SK-N-SH (cell line): Measurements from ENCODE around the gene SP140. TPM values are rescaled to one million over a fixed set of nuclear protein-coding genes. Genes with fewer than 3 reads are reported as not detected.

Source experiments
- CTCF ChIA-PET: fragments of 300-600, 350-600 bp; formaldehyde crosslinking; extraction: SDS; loops from one replicate; lab custom pipeline; 2021; lab: Yijun Ruan, JAX
- POLR2A ChIA-PET: fragments of 350-600 bp; sonication (Branson Sonifier 250); formaldehyde crosslinking; extraction: SDS; loops from one replicate; lab custom pipeline; 2020; ENCODE audit warnings: antibody characterized with exemption, inconsistent platforms; lab: Yijun Ruan, JAX
- DNase-seq: peaks from one replicate; pipeline ENCODE4 v3.0.0; 2012
- H2AFZ ChIP-seq: fragments of 200-600 bp; sonication (generic); 2 replicates; pipeline ENCODE4 v1.8.1; 2016; ENCODE audit warnings: antibody characterized with exemption, mild to moderate bottlenecking, low read depth
- H3F3A ChIP-seq: fragments of 200-600 bp; sonication (generic); replicated peaks from 2 replicates; pipeline ENCODE3; 2016; ENCODE audit warnings: antibody characterized with exemption, mild to moderate bottlenecking; ENCODE audit not compliant: insufficient read depth
- H3K27ac ChIP-seq, 2 experiments: fragments of 200-500 bp in 1 of 2; fragments of 200-600 bp in 1 of 2; sonication (Bioruptor generic) in 1 of 2; sonication (generic), shearing (Covaris generic) in 1 of 2; 2 replicates each; pipeline versions ENCODE4 v1.5.1 to v1.6.1; 2014 to 2016; ENCODE audit warnings: low read depth in 2 of 2, inconsistent platforms in 1 of 2, low read length in 1 of 2, mild to moderate bottlenecking in 1 of 2, mixed read lengths in 1 of 2
- H3K27me3 ChIP-seq: fragments of 200-600 bp; sonication (generic), shearing (Covaris generic); 2 replicates; pipeline ENCODE4 v1.6.1; 2016; ENCODE audit warnings: mixed run types; ENCODE audit not compliant: insufficient read depth
- H3K36me3 ChIP-seq, 2 experiments: fragments of 200-500 bp in 1 of 2; fragments of 200-600 bp in 1 of 2; sonication (Bioruptor generic) in 1 of 2; sonication (generic) in 1 of 2; replicated peaks in 1 of 2; 2 replicates each; pipeline versions ENCODE3 to v1.5.1; 2014 to 2016; ENCODE audit warnings: low read length in 1 of 2, mild to moderate bottlenecking in 1 of 2; ENCODE audit not compliant: insufficient read depth in 2 of 2, control insufficient read depth in 1 of 2
- H3K4me1 ChIP-seq, 2 experiments: fragments of 200-500 bp in 1 of 2; fragments of 200-600 bp in 1 of 2; sonication (Bioruptor generic) in 1 of 2; sonication (generic), shearing (Covaris generic) in 1 of 2; 2 replicates each; pipeline versions ENCODE4 v1.5.1 to v1.6.1; 2014 to 2016; ENCODE audit warnings: low read depth in 1 of 2, low read length in 1 of 2, mixed run types in 1 of 2; ENCODE audit not compliant: insufficient read depth in 2 of 2, control insufficient read depth in 1 of 2
- H3K4me2 ChIP-seq: fragments of 200-600 bp; sonication (generic), shearing (Covaris generic); 2 replicates; pipeline ENCODE4 v1.6.1; 2017; ENCODE audit warnings: mixed run types
- H3K4me3 ChIP-seq, 2 experiments: fragments of 200-500 bp in 1 of 2; fragments of 200-600 bp in 1 of 2; sonication (Bioruptor generic) in 1 of 2; sonication (generic), shearing (Covaris generic) in 1 of 2; 2 replicates each; pipeline versions ENCODE4 v1.5.1 to v1.8.1; 2014 to 2016; ENCODE audit warnings: low read depth in 2 of 2, inconsistent platforms in 1 of 2, low read length in 1 of 2, mild to moderate bottlenecking in 1 of 2, mixed read lengths in 1 of 2, moderate library complexity in 1 of 2
- H3K79me2 ChIP-seq: fragments of 200-600 bp; sonication (generic); 2 replicates; pipeline ENCODE4 v1.8.1; 2017; ENCODE audit warnings: mild to moderate bottlenecking; ENCODE audit not compliant: insufficient read depth
- H3K9ac ChIP-seq: fragments of 200-600 bp; sonication (generic); 2 replicates; pipeline ENCODE4 v1.6.1; 2017; ENCODE audit warnings: mixed run types
- H3K9me2 ChIP-seq: fragments of 200-600 bp; sonication (generic); 2 replicates; pipeline ENCODE4 v1.6.1; 2017; ENCODE audit warnings: mixed run types
- H3K9me3 ChIP-seq: fragments of 200-600 bp; sonication (generic); 2 replicates; pipeline ENCODE4 v1.6.1; 2017; ENCODE audit warnings: mixed run types, mild to moderate bottlenecking, moderate library complexity
- H4K20me1 ChIP-seq: fragments of 200-600 bp; sonication (generic); 2 replicates; pipeline ENCODE4 v1.6.1; 2017; ENCODE audit warnings: mild to moderate bottlenecking, mixed run types; ENCODE audit not compliant: insufficient read depth
- CHD2 ChIP-seq: fragments of 150-350 bp; IDR thresholded peaks from 2 replicates; pipeline ENCODE4 v1.6.1; 2018; ENCODE audit warnings: low read length; ENCODE audit not compliant: partially characterized antibody
- CTCF ChIP-seq: fragments of 200-600 bp; sonication (generic); IDR thresholded peaks from 2 replicates; pipeline ENCODE4 v1.6.1; 2017; ENCODE audit warnings: antibody characterized with exemption, mild to moderate bottlenecking, moderate library complexity
- FOXM1 ChIP-seq: IDR thresholded peaks from 2 replicates; pipeline ENCODE4 v1.4.0; 2012; ENCODE audit warnings: low read depth, mild to moderate bottlenecking
- GABPA ChIP-seq: IDR thresholded peaks from 2 replicates; pipeline ENCODE4 v1.4.0; 2012; ENCODE audit warnings: low read depth, mild to moderate bottlenecking
- MEF2A ChIP-seq: IDR thresholded peaks from 2 replicates; pipeline ENCODE4 v1.4.0; 2012; ENCODE audit warnings: low read depth, borderline replicate concordance
- MXI1 ChIP-seq: IDR thresholded peaks from 2 replicates; pipeline ENCODE4 v1.6.1; 2012; ENCODE audit warnings: mild to moderate bottlenecking, low read depth, low read length, improper control_type of control experiment
- PBX3 ChIP-seq: IDR thresholded peaks from 2 replicates; pipeline ENCODE4; 2012
- RAD21 ChIP-seq: IDR thresholded peaks from 2 replicates; pipeline ENCODE4 v1.6.1; 2012; ENCODE audit warnings: mild to moderate bottlenecking, low read length
- REST ChIP-seq: IDR thresholded peaks from 2 replicates; pipeline ENCODE4 v1.6.1; 2012; ENCODE audit warnings: mild to moderate bottlenecking, low read depth, low read length, moderate library complexity
- RFX5 ChIP-seq: IDR thresholded peaks from 2 replicates; pipeline ENCODE4 v1.6.1; 2012; ENCODE audit warnings: mild to moderate bottlenecking, improper control_type of control experiment, low read length
- SMC3 ChIP-seq: IDR thresholded peaks from 2 replicates; pipeline ENCODE4 v1.6.1; 2012; ENCODE audit warnings: low read depth, low read length, improper control_type of control experiment
- TAF1 ChIP-seq: IDR thresholded peaks from 2 replicates; pipeline ENCODE4 v1.6.1; 2012; ENCODE audit warnings: low read depth, mild to moderate bottlenecking, low read length, moderate library complexity, borderline replicate concordance
- YY1 ChIP-seq: IDR thresholded peaks from 2 replicates; pipeline ENCODE4 v1.4.0; 2012; ENCODE audit warnings: low read depth, mild to moderate bottlenecking
- WGBS: methylation state at CpG from one replicate; pipeline ENCODE4 v1.1.6; 2017; ENCODE audit warnings: low lambda C conversion rate; 5-methylcytosine and 5-hydroxymethylcytosine counted together
- polyA plus RNA-seq, 3 experiments: library from polyadenylated mRNA; depleted of rRNA; stranded (reverse); fragments of >200 nt; gene quantifications; 2 replicates each; pipeline ENCODE4 v1.2.3, GENCODE V29; 2012

SP140 gene
- polyA plus RNA-seq (2012; rRNA removed): 0.71 and 0.75 TPM in 2 replicates
- polyA plus RNA-seq (2012; cell fraction: cytosol; rRNA removed): 0.30 and 0.57 TPM in 2 replicates
- polyA plus RNA-seq (2012; cell fraction: nucleus; rRNA removed): 1.9 and 3.0 TPM in 2 replicates

GRCh38 chr2:230225486-230225885, at the start of gene SP140:
TSS of gene SP140 (plus strand) at chr2:230225736. CDS start at chr2:230225845, 109 bp downstream.
- POLR2A ChIA-PET: no interaction called here
- no peak for DNase-seq

More at GRCh38 chr2:230225486-230225885, at the start of gene SP140:
- Histone ChIP-seq H3K4me2 (no peak within 1 kb of the TSS), H3K9me3 (no peaks in the 10 kb centered on the region), H3K9ac (no peak within 1 kb of the TSS), H3K79me2 (no peaks in the 10 kb centered on the region), H3K27me3 (no peaks in the 10 kb centered on the region), H3K4me1 (no peaks in the 10 kb centered on the region), H3K36me3 (no peaks in the 10 kb centered on the region), H3K4me3 (no peak within 1 kb of the TSS), H2AFZ (no peak within 1 kb of the TSS), H3F3A (no peaks in the 10 kb centered on the region), H3K9me2 (no peaks in the 10 kb centered on the region), H4K20me1 (no peaks in the 10 kb centered on the region), H3K27ac (no peak within 1 kb of the TSS)
- 55% methylated on average over 7 of the region's 8 CpGs for WGBS
- TF ChIP-seq REST: no peak
- TF ChIP-seq CTCF: no peak
- no peak for TF ChIP-seq FOXM1
- no peak for TF ChIP-seq MEF2A
- TF ChIP-seq MXI1: no peak
- TF ChIP-seq YY1: no peak
- TF ChIP-seq SMC3: no peak
- no peak for TF ChIP-seq GABPA
- no peak for TF ChIP-seq RFX5
- TF ChIP-seq CHD2: no peak
- TF ChIP-seq RAD21: no peak
- TF ChIP-seq PBX3: no peak
- no peak for TF ChIP-seq TAF1
- CTCF ChIA-PET: no interaction called here
